Measurements from ENCODE around the gene CRYZ. TPM values are rescaled to one million over a fixed set of nuclear protein-coding genes. Genes with fewer than 3 reads are reported as not detected.

Gene CRYZ
- total and polyA plus RNA-seq, 2 donors (not counting 3 experiments of a cell fraction or from before 2014, with no cell fraction given): 24.5 to 32.7 TPM

- no peak overlapping the region for H3K4me2 ChIP-seq (ENCODE audit: insufficient read depth, low read length)
- no peak overlapping the region for H2AFZ ChIP-seq (ENCODE audit: low read depth, low read length)
- no peaks in the 10 kb centered on the region for H4K20me1 ChIP-seq (replicated peaks; ENCODE audit: control insufficient read depth, extremely low read depth, insufficient read depth, low read length)
- TF ChIP-seq MAX (IDR thresholded peaks at IDR 0.05; ENCODE audit: insufficient read depth, insufficient read length): no peak
- TF ChIP-seq, protein P1, sequence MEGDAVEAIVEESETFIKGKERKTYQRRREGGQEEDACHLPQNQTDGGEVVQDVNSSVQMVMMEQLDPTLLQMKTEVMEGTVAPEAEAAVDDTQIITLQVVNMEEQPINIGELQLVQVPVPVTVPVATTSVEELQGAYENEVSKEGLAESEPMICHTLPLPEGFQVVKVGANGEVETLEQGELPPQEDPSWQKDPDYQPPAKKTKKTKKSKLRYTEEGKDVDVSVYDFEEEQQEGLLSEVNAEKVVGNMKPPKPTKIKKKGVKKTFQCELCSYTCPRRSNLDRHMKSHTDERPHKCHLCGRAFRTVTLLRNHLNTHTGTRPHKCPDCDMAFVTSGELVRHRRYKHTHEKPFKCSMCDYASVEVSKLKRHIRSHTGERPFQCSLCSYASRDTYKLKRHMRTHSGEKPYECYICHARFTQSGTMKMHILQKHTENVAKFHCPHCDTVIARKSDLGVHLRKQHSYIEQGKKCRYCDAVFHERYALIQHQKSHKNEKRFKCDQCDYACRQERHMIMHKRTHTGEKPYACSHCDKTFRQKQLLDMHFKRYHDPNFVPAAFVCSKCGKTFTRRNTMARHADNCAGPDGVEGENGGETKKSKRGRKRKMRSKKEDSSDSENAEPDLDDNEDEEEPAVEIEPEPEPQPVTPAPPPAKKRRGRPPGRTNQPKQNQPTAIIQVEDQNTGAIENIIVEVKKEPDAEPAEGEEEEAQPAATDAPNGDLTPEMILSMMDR (IDR thresholded peaks at IDR 0.05; ENCODE audit: extremely low read depth in 1 of 2, insufficient read depth in 1 of 2, low read depth in 1 of 2, low read length in 2 of 2): no peak
- TF ChIP-seq EZH2 (IDR thresholded peaks at IDR 0.05; ENCODE audit: borderline replicate concordance, low read depth, low read length, severe bottlenecking): no peak
- TF ChIP-seq FOS (IDR thresholded peaks at IDR 0.05; ENCODE audit: borderline replicate concordance, insufficient read depth, low read length): no peak
- TF ChIP-seq MYC (IDR thresholded peaks at IDR 0.05; ENCODE audit: low read depth, low read length): no peak
- no peak for TF ChIP-seq POLR2AphosphoS5 (IDR thresholded peaks at IDR 0.05; ENCODE audit: insufficient read depth, low read depth, low read length)
- TF ChIP-seq JUN (IDR thresholded peaks at IDR 0.05; ENCODE audit: borderline replicate concordance, insufficient read depth, insufficient read length, low read depth): no peak
- no peak for TF ChIP-seq POLR2A (IDR thresholded peaks at IDR 0.05; ENCODE audit: low read depth, low read length)
- no peak for TF ChIP-seq GATA2 (IDR thresholded peaks at IDR 0.05; ENCODE audit: insufficient read depth, insufficient read length, low read depth, low read length)
- no peaks in the 10 kb centered on the region for H3K36me3 ChIP-seq (ENCODE audit: control insufficient read depth in 2 of 2, extremely low read depth in 1 of 2, insufficient read depth in 2 of 2, low read length in 2 of 2)
- no peaks in the 10 kb centered on the region for H3K4me1 ChIP-seq (ENCODE audit: control insufficient read depth, extremely low read depth, insufficient read depth, low read length)
- DNase-seq (ENCODE audit: low read depth, low spot score) (no peak), FAIRE-seq (no peak)
- H3K27ac ChIP-seq (ENCODE audit: insufficient read depth, low read depth, low read length): no peak overlapping the region
- no peaks in the 10 kb centered on the region for H3K9me1 ChIP-seq (replicated peaks; ENCODE audit: control insufficient read depth, extremely low read depth, insufficient read depth, low read length)
- ChIA-PET CTCF (no interaction called here), POLR2A (no interaction called here)
- H3K9me3 ChIP-seq (replicated peaks; ENCODE audit: control insufficient read depth, insufficient read depth, low read length): no peaks in the 10 kb centered on the region
- H3K79me2 ChIP-seq (ENCODE audit: control insufficient read depth, insufficient read depth, low read length): no peaks in the 10 kb centered on the region
- intact Hi-C loops (cut with micrococcal nuclease): loop anchor here (10.0 kb wide), 1 partner anchor 1009 kb away; no protein-coding TSS in a partner anchor
- H3K9ac ChIP-seq (replicated peaks; ENCODE audit: extremely low read depth, insufficient read depth, low read length): no peak overlapping the region
- peaks cover 2 to 5% of the 10 kb centered on the region in 2 experiments for H3K27me3 ChIP-seq (ENCODE audit: control insufficient read depth in 2 of 2, insufficient read depth in 2 of 2, low read length in 2 of 2)
- H3K4me3 ChIP-seq (replicated peaks in 1 of 3; ENCODE audit: insufficient read depth in 1 of 3, low read depth in 1 of 3, low read length in 3 of 3): no peak overlapping the region
- no TSS peak for BruUV-seq (replicated peaks)
- dilution Hi-C loops (cut with MboI; ENCODE audit: extremely low pct_ligation_motif_present, low sequenced_read_pairs): no loop called here
Observed at GRCh38 chr1:74683656-74684055, 49.2 kb downstream of the CRYZ start.

All from endothelial cell of umbilical vein (primary cell).